SK-N-SH (cell line): ENCODE measurements around the gene SCYL2. TPM values are rescaled to one million over a fixed set of nuclear protein-coding genes. Genes with fewer than 3 reads are reported as not detected.

Experiments
- CTCF ChIA-PET: fragments of 300-600, 350-600 bp; formaldehyde crosslinking; extraction: SDS; loops from one replicate; lab custom pipeline; 2021; lab: Yijun Ruan, JAX
- POLR2A ChIA-PET: fragments of 350-600 bp; sonication (Branson Sonifier 250); formaldehyde crosslinking; extraction: SDS; loops from one replicate; lab custom pipeline; 2020; ENCODE audit warnings: antibody characterized with exemption, inconsistent platforms; lab: Yijun Ruan, JAX
- DNase-seq: peaks from one replicate; pipeline ENCODE4 v3.0.0; 2012
- H2AFZ ChIP-seq: fragments of 200-600 bp; sonication (generic); 2 replicates; pipeline ENCODE4 v1.8.1; 2016; ENCODE audit warnings: antibody characterized with exemption, mild to moderate bottlenecking, low read depth
- H3F3A ChIP-seq: fragments of 200-600 bp; sonication (generic); replicated peaks from 2 replicates; pipeline ENCODE3; 2016; ENCODE audit warnings: antibody characterized with exemption, mild to moderate bottlenecking; ENCODE audit not compliant: insufficient read depth
- H3K27ac ChIP-seq, 2 experiments: fragments of 200-500 bp in 1 of 2; fragments of 200-600 bp in 1 of 2; sonication (Bioruptor generic) in 1 of 2; sonication (generic), shearing (Covaris generic) in 1 of 2; 2 replicates each; pipeline versions ENCODE4 v1.5.1 to v1.6.1; 2014 to 2016; ENCODE audit warnings: low read depth in 2 of 2, inconsistent platforms in 1 of 2, low read length in 1 of 2, mild to moderate bottlenecking in 1 of 2, mixed read lengths in 1 of 2
- H3K27me3 ChIP-seq: fragments of 200-600 bp; sonication (generic), shearing (Covaris generic); 2 replicates; pipeline ENCODE4 v1.6.1; 2016; ENCODE audit warnings: mixed run types; ENCODE audit not compliant: insufficient read depth
- H3K36me3 ChIP-seq, 2 experiments: fragments of 200-500 bp in 1 of 2; fragments of 200-600 bp in 1 of 2; sonication (Bioruptor generic) in 1 of 2; sonication (generic) in 1 of 2; replicated peaks in 1 of 2; 2 replicates each; pipeline versions ENCODE3 to v1.5.1; 2014 to 2016; ENCODE audit warnings: low read length in 1 of 2, mild to moderate bottlenecking in 1 of 2; ENCODE audit not compliant: insufficient read depth in 2 of 2, control insufficient read depth in 1 of 2
- H3K4me1 ChIP-seq, 2 experiments: fragments of 200-500 bp in 1 of 2; fragments of 200-600 bp in 1 of 2; sonication (Bioruptor generic) in 1 of 2; sonication (generic), shearing (Covaris generic) in 1 of 2; 2 replicates each; pipeline versions ENCODE4 v1.5.1 to v1.6.1; 2014 to 2016; ENCODE audit warnings: low read depth in 1 of 2, low read length in 1 of 2, mixed run types in 1 of 2; ENCODE audit not compliant: insufficient read depth in 2 of 2, control insufficient read depth in 1 of 2
- H3K4me2 ChIP-seq: fragments of 200-600 bp; sonication (generic), shearing (Covaris generic); 2 replicates; pipeline ENCODE4 v1.6.1; 2017; ENCODE audit warnings: mixed run types
- H3K4me3 ChIP-seq, 2 experiments: fragments of 200-500 bp in 1 of 2; fragments of 200-600 bp in 1 of 2; sonication (Bioruptor generic) in 1 of 2; sonication (generic), shearing (Covaris generic) in 1 of 2; 2 replicates each; pipeline versions ENCODE4 v1.5.1 to v1.8.1; 2014 to 2016; ENCODE audit warnings: low read depth in 2 of 2, inconsistent platforms in 1 of 2, low read length in 1 of 2, mild to moderate bottlenecking in 1 of 2, mixed read lengths in 1 of 2, moderate library complexity in 1 of 2
- H3K79me2 ChIP-seq: fragments of 200-600 bp; sonication (generic); 2 replicates; pipeline ENCODE4 v1.8.1; 2017; ENCODE audit warnings: mild to moderate bottlenecking; ENCODE audit not compliant: insufficient read depth
- H3K9ac ChIP-seq: fragments of 200-600 bp; sonication (generic); 2 replicates; pipeline ENCODE4 v1.6.1; 2017; ENCODE audit warnings: mixed run types
- H3K9me2 ChIP-seq: fragments of 200-600 bp; sonication (generic); 2 replicates; pipeline ENCODE4 v1.6.1; 2017; ENCODE audit warnings: mixed run types
- H3K9me3 ChIP-seq: fragments of 200-600 bp; sonication (generic); 2 replicates; pipeline ENCODE4 v1.6.1; 2017; ENCODE audit warnings: mixed run types, mild to moderate bottlenecking, moderate library complexity
- H4K20me1 ChIP-seq: fragments of 200-600 bp; sonication (generic); 2 replicates; pipeline ENCODE4 v1.6.1; 2017; ENCODE audit warnings: mild to moderate bottlenecking, mixed run types; ENCODE audit not compliant: insufficient read depth
- CHD2 ChIP-seq: fragments of 150-350 bp; IDR thresholded peaks from 2 replicates; pipeline ENCODE4 v1.6.1; 2018; ENCODE audit warnings: low read length; ENCODE audit not compliant: partially characterized antibody
- EZH2phosphoT487 ChIP-seq: fragments of 200-600 bp; sonication (generic); IDR thresholded peaks from 2 replicates; pipeline ENCODE4 v1.6.1; 2017; ENCODE audit warnings: low read depth, mixed run types, mild to moderate bottlenecking, antibody characterized with exemption, moderate library complexity, borderline replicate concordance
- FOSL2 ChIP-seq: IDR thresholded peaks from 2 replicates; pipeline ENCODE4 v1.4.0; 2012; ENCODE audit warnings: low read depth, mild to moderate bottlenecking, moderate library complexity, borderline replicate concordance
- FOXM1 ChIP-seq: IDR thresholded peaks from 2 replicates; pipeline ENCODE4 v1.4.0; 2012; ENCODE audit warnings: low read depth, mild to moderate bottlenecking
- GABPA ChIP-seq: IDR thresholded peaks from 2 replicates; pipeline ENCODE4 v1.4.0; 2012; ENCODE audit warnings: low read depth, mild to moderate bottlenecking
- IRF3 ChIP-seq: fragments of 150-350 bp; IDR thresholded peaks from 2 replicates; pipeline ENCODE4 v1.6.1; 2016; ENCODE audit warnings: mild to moderate bottlenecking, low read depth, low read length
- JUND ChIP-seq: IDR thresholded peaks from 2 replicates; pipeline ENCODE4 v1.4.0; 2012
- MAX ChIP-seq: IDR thresholded peaks from 2 replicates; pipeline ENCODE4 v1.4.0; 2012; ENCODE audit warnings: low read depth
- MEF2A ChIP-seq: IDR thresholded peaks from 2 replicates; pipeline ENCODE4 v1.4.0; 2012; ENCODE audit warnings: low read depth, borderline replicate concordance
- NRF1 ChIP-seq: IDR thresholded peaks from 2 replicates; pipeline ENCODE4 v1.6.1; 2012; ENCODE audit warnings: low read depth, mild to moderate bottlenecking, low read length
- POLR2AphosphoS5 ChIP-seq: IDR thresholded peaks from 2 replicates; pipeline ENCODE4 v1.6.1; 2012; ENCODE audit warnings: low read depth, low read length
- RAD21 ChIP-seq: IDR thresholded peaks from 2 replicates; pipeline ENCODE4 v1.6.1; 2012; ENCODE audit warnings: mild to moderate bottlenecking, low read length
- RCOR1 ChIP-seq: fragments of 150-350 bp; IDR thresholded peaks from 2 replicates; pipeline ENCODE4 v1.6.1; 2017; ENCODE audit warnings: antibody characterized with exemption, low read length
- REST ChIP-seq: IDR thresholded peaks from 2 replicates; pipeline ENCODE4 v1.6.1; 2012; ENCODE audit warnings: mild to moderate bottlenecking, low read depth, low read length, moderate library complexity
- RFX5 ChIP-seq: IDR thresholded peaks from 2 replicates; pipeline ENCODE4 v1.6.1; 2012; ENCODE audit warnings: mild to moderate bottlenecking, improper control_type of control experiment, low read length
- RXRA ChIP-seq: IDR thresholded peaks from 2 replicates; pipeline ENCODE4 v1.4.0; 2012; ENCODE audit warnings: low read depth, mild to moderate bottlenecking, borderline replicate concordance
- TAF1 ChIP-seq: IDR thresholded peaks from 2 replicates; pipeline ENCODE4 v1.6.1; 2012; ENCODE audit warnings: low read depth, mild to moderate bottlenecking, low read length, moderate library complexity, borderline replicate concordance
- ZBTB33 ChIP-seq: IDR thresholded peaks from 2 replicates; pipeline ENCODE4 v1.4.0; 2012; ENCODE audit warnings: low read depth, borderline replicate concordance
- WGBS: methylation state at CpG from one replicate; pipeline ENCODE4 v1.1.6; 2017; ENCODE audit warnings: low lambda C conversion rate; 5-methylcytosine and 5-hydroxymethylcytosine counted together
- polyA plus RNA-seq, 3 experiments: library from polyadenylated mRNA; depleted of rRNA; stranded (reverse); fragments of >200 nt; gene quantifications; 2 replicates each; pipeline ENCODE4 v1.2.3, GENCODE V29; 2012

Gene SCYL2
- polyA plus RNA-seq, 1 of the 3 experiments (the other 2 are of a cell fraction), result 7.5 TPM

GRCh38 chr12:100365411-100365810, 98.4 kb downstream of the SCYL2 start (continued):
- TF ChIP-seq POLR2AphosphoS5, result no peak
- no peak for TF ChIP-seq RXRA
- TF ChIP-seq GABPA, result no peak
- no peak for TF ChIP-seq IRF3
- no peak for TF ChIP-seq CHD2
- TF ChIP-seq EZH2phosphoT487, result no peak
- no peak for TF ChIP-seq FOXM1

- Histone ChIP-seq H3K4me3 (no peak overlapping the region), H3K4me1 (no peaks in the 10 kb centered on the region), H3F3A (no peaks in the 10 kb centered on the region), H3K27me3 (no peaks in the 10 kb centered on the region), H3K27ac (no peak overlapping the region), H3K4me2 (no peak overlapping the region), H3K36me3 (no peaks in the 10 kb centered on the region), H3K9me3 (no peaks in the 10 kb centered on the region), H4K20me1 (no peaks in the 10 kb centered on the region)
- WGBS, result no CpG with 5 or more reads among the region's 1 CpG
- POLR2A ChIA-PET, result no interaction called here
- no peak for TF ChIP-seq REST
- TF ChIP-seq, all 33 proteins: peak for 0
- H3K9me2 ChIP-seq, result no peaks in the 10 kb centered on the region
- CTCF ChIA-PET, result interaction anchor here (0.6 to 1.7 kb wide), 3 partner anchors 37 to 187 kb away, joined by 3 to 5 read pairs (median 4); no protein-coding TSS in a partner anchor
- H2AFZ ChIP-seq, result no peak overlapping the region
- no peak overlapping the region for H3K9ac ChIP-seq
- H3K79me2 ChIP-seq, result no peaks in the 10 kb centered on the region
- DNase-seq, result no peak
These were observed 101.1 kb downstream of the SCYL2 start for GRCh38 chr12:100368066-100368465.

- Histone ChIP-seq H3K27me3 (no peaks in the 10 kb centered on the region), H3K79me2 (no peaks in the 10 kb centered on the region), H3K9ac (no peak overlapping the region), H3K36me3 (no peaks in the 10 kb centered on the region), H3K9me3 (no peaks in the 10 kb centered on the region), H3F3A (no peaks in the 10 kb centered on the region), H3K27ac (no peak overlapping the region), H3K9me2 (no peaks in the 10 kb centered on the region), H3K4me2 (no peak overlapping the region), H3K4me1 (peaks cover 0 to 2% of the 10 kb centered on the region in 2 experiments; a peak in 1 of 4 replicates), H4K20me1 (no peaks in the 10 kb centered on the region), H3K4me3 (no peak overlapping the region), H2AFZ (no peak overlapping the region)
- DNase-seq, result no peak
- CTCF ChIA-PET, result interaction anchor here (1.3 kb wide), 1 partner anchor 23 kb away, joined by 5 read pairs; no protein-coding TSS in a partner anchor
- POLR2A ChIA-PET, result no interaction called here
- no peak for TF ChIP-seq EZH2phosphoT487
- TF ChIP-seq IRF3, result no peak
- no peak for TF ChIP-seq MEF2A
- no peak for TF ChIP-seq RFX5
- TF ChIP-seq POLR2AphosphoS5, result no peak
- TF ChIP-seq NRF1, result no peak
- no peak for TF ChIP-seq GABPA
- no peak for TF ChIP-seq RAD21
- TF ChIP-seq RCOR1, result no peak
- no peak for TF ChIP-seq JUND
- TF ChIP-seq ZBTB33, result no peak
- TF ChIP-seq MAX, result no peak
- no peak for TF ChIP-seq TAF1
- no peak for TF ChIP-seq FOSL2
- 84% methylated on average over 6 of the region's 6 CpGs for WGBS
These were observed 104.2 kb downstream of the SCYL2 start for GRCh38 chr12:100371146-100371545.
